DOHH2 (cell line): Measurements from ENCODE around the gene PRKCH.

Experiments
- H3F3A ChIP-seq: fragments of 200-600 bp; sonication (generic), shearing (Covaris generic); 2 replicates; pipeline ENCODE4 v1.6.0; 2016; ENCODE audit warnings: antibody characterized with exemption, mild to moderate bottlenecking; ENCODE audit not compliant: control insufficient read depth, insufficient read depth
- H3K27ac ChIP-seq: fragments of 200-600 bp; sonication (generic); 2 replicates; pipeline ENCODE4 v1.5.1; 2014; ENCODE audit warnings: low read depth, mild to moderate bottlenecking, low read length, moderate library complexity
- H3K27me3 ChIP-seq: fragments of 200-600 bp; sonication (generic); 2 replicates; pipeline ENCODE4 v1.6.1; 2014; ENCODE audit warnings: mild to moderate bottlenecking, low read length, mixed read lengths; ENCODE audit not compliant: control insufficient read depth
- H3K36me3 ChIP-seq: fragments of 200-600 bp; sonication (generic); 2 replicates; pipeline ENCODE4 v1.6.1; 2014; ENCODE audit warnings: mild to moderate bottlenecking, low read length, moderate library complexity, mixed read lengths; ENCODE audit not compliant: control insufficient read depth
- H3K4me1 ChIP-seq: fragments of 200-600 bp; sonication (generic); 2 replicates; pipeline ENCODE4 v1.6.1; 2014; ENCODE audit warnings: mild to moderate bottlenecking, low read length, mixed read lengths; ENCODE audit not compliant: control insufficient read depth
- H3K4me2 ChIP-seq: fragments of 200-600 bp; sonication (generic); 2 replicates; pipeline ENCODE4 v1.6.0; 2014; ENCODE audit warnings: mild to moderate bottlenecking, low read length, moderate library complexity
- H3K4me3 ChIP-seq: fragments of 200-600 bp; sonication (generic); 2 replicates; pipeline ENCODE4 v1.5.1; 2014; ENCODE audit warnings: mild to moderate bottlenecking, low read length, mixed read lengths
- H3K79me2 ChIP-seq: fragments of 200-600 bp; sonication (generic); 2 replicates; pipeline ENCODE4 v1.6.1; 2014; ENCODE audit warnings: mild to moderate bottlenecking, low read length, mixed read lengths; ENCODE audit not compliant: control insufficient read depth
- H3K9me2 ChIP-seq: fragments of 200-600 bp; sonication (generic); replicated peaks from 2 replicates; pipeline ENCODE4 v1.6.1; 2014; ENCODE audit warnings: mild to moderate bottlenecking, low read length, mixed read lengths; ENCODE audit not compliant: control insufficient read depth
- H3K9me3 ChIP-seq: fragments of 200-600 bp; sonication (generic); 2 replicates; pipeline ENCODE4 v1.6.1; 2014; ENCODE audit warnings: antibody characterized with exemption, low read length, mixed read lengths; ENCODE audit not compliant: control insufficient read depth, insufficient read depth
- H4K20me1 ChIP-seq: fragments of 200-600 bp; sonication (generic); 2 replicates; pipeline ENCODE4 v1.6.0; 2014; ENCODE audit warnings: low read depth, mild to moderate bottlenecking, antibody characterized with exemption, low read length, moderate library complexity; ENCODE audit not compliant: control insufficient read depth, insufficient read depth
- CTCF ChIP-seq: fragments of 200-600 bp; sonication (generic); IDR thresholded peaks from one replicate; pipeline ENCODE4 v1.5.1; 2014; ENCODE audit warnings: antibody characterized with exemption, mild to moderate bottlenecking, low read depth, low read length; ENCODE audit not compliant: poor library complexity, severe bottlenecking
- EZH2phosphoT487 ChIP-seq: fragments of 200-600 bp; sonication (generic); IDR thresholded peaks from 2 replicates; pipeline ENCODE4 v1.6.1; 2017; ENCODE audit warnings: borderline replicate concordance, mild to moderate bottlenecking, antibody characterized with exemption, low read length, moderate library complexity, mixed read lengths

Gene PRKCH

GRCh38 chr14:61290701-61291100 is 30.7 kb upstream of the PRKCH start:
- no peaks in the 10 kb centered on the region for H3K79me2 ChIP-seq
- H3K27ac ChIP-seq: no peak overlapping the region

GRCh38 chr14:61296151-61296550 is 25.2 kb upstream of the PRKCH start:
- Histone ChIP-seq H4K20me1 (no peaks in the 10 kb centered on the region), H3K9me3 (no peaks in the 10 kb centered on the region), H3K4me1 (peaks cover 5% of the 10 kb centered on the region), H3K36me3 (no peaks in the 10 kb centered on the region), H3K79me2 (no peaks in the 10 kb centered on the region), H3K27me3 (peaks cover 12% of the 10 kb centered on the region), H3F3A (no peaks in the 10 kb centered on the region), H3K27ac (no peak overlapping the region), H3K4me3 (no peak overlapping the region), H3K9me2 (no peaks in the 10 kb centered on the region), H3K4me2 (no peak overlapping the region)
- TF ChIP-seq EZH2phosphoT487 (no peak), CTCF (no peak)

More at GRCh38 chr14:61290701-61291100, 30.7 kb upstream of the PRKCH start:
- Histone ChIP-seq H3K36me3 (no peaks in the 10 kb centered on the region), H3F3A (no peaks in the 10 kb centered on the region), H3K4me3 (no peak overlapping the region), H4K20me1 (no peaks in the 10 kb centered on the region), H3K4me2 (no peak overlapping the region), H3K4me1 (peaks cover 4% of the 10 kb centered on the region), H3K9me2 (no peaks in the 10 kb centered on the region), H3K27me3 (peaks cover 3% of the 10 kb centered on the region), H3K9me3 (no peaks in the 10 kb centered on the region)
- TF ChIP-seq EZH2phosphoT487 (no peak), CTCF (no peak)

GRCh38 chr14:61296719-61297502 is 24.5 kb upstream of the PRKCH start:
- TF ChIP-seq CTCF (peak; percentile 49), EZH2phosphoT487 (no peak)

More at GRCh38 chr14:61296719-61297502, 24.5 kb upstream of the PRKCH start:
- no peaks in the 10 kb centered on the region for H3K36me3 ChIP-seq
- no peaks in the 10 kb centered on the region for H4K20me1 ChIP-seq
- no peak overlapping the region for H3K4me2 ChIP-seq
- H3K9me2 ChIP-seq: no peaks in the 10 kb centered on the region
- H3K4me3 ChIP-seq: no peak overlapping the region
- H3K79me2 ChIP-seq: no peaks in the 10 kb centered on the region
- H3K27ac ChIP-seq: no peak overlapping the region
- no peaks in the 10 kb centered on the region for H3F3A ChIP-seq
- H3K27me3 ChIP-seq: peaks cover 12% of the 10 kb centered on the region
- H3K9me3 ChIP-seq: no peaks in the 10 kb centered on the region
- H3K4me1 ChIP-seq: peaks cover 5% of the 10 kb centered on the region
